Heart right ventricle (tissue), 16 donors: ENCODE measurements around the gene REEP2. TPM values are rescaled to one million over a fixed set of nuclear protein-coding genes. Genes with fewer than 3 reads are reported as not detected.
A peak's percentile ranks its signal among the peaks of the same experiment; 100 is the strongest.

Experiments
- ATAC-seq, 8 donors: fragments of 200-7000 bp; cut with Tn5 transposase; one replicate each; pipeline ENCODE4 v1.9.1; 2020; ENCODE audit warnings: mild to moderate bottlenecking in 8 of 8, moderate library complexity in 8 of 8, moderate number of reproducible peaks in 1 of 8
- DNase-seq, 2 donors: peaks; one replicate each; pipeline ENCODE4 v3.0.0-alpha.2; 2020
- H3K27ac ChIP-seq, 10 donors: fragments of 200-600 bp; sonication (generic) in 2 of 10; one replicate each; pipeline versions ENCODE4 v1.5.0 to v1.8.0; 2020 to 2022; ENCODE audit warnings: mild to moderate bottlenecking in 3 of 10
- H3K27me3 ChIP-seq, 7 donors: fragments of 200-600 bp; one replicate each; pipeline ENCODE4 v1.8.0; 2021 to 2022; ENCODE audit warnings: mild to moderate bottlenecking in 2 of 7
- H3K36me3 ChIP-seq, 9 donors: fragments of 200-600 bp; sonication (generic) in 1 of 9; one replicate each; pipeline versions ENCODE4 v1.5.0 to v1.8.0; 2020 to 2022; ENCODE audit warnings: mild to moderate bottlenecking in 2 of 9
- H3K4me1 ChIP-seq, 9 donors: fragments of 200-600 bp; sonication (generic) in 1 of 9; one replicate each; pipeline versions ENCODE4 v1.5.0 to v1.8.0; 2020 to 2022; ENCODE audit warnings: mild to moderate bottlenecking in 4 of 9
- H3K4me3 ChIP-seq, 10 donors: fragments of 200-600 bp; sonication (generic) in 2 of 10; one replicate each; pipeline versions ENCODE4 v1.5.0 to v1.8.0; 2020 to 2022; ENCODE audit warnings: mild to moderate bottlenecking in 7 of 10, moderate library complexity in 2 of 10
- H3K9me3 ChIP-seq, 11 donors: fragments of 200-600 bp in 10 of 11; sonication (generic) in 2 of 11; one replicate each; pipeline versions ENCODE4 v1.5.0 to v1.8.0; 2013 to 2022; ENCODE audit warnings: mild to moderate bottlenecking in 2 of 11, control low read depth in 1 of 11, moderate library complexity in 1 of 11
- whole genome bisulfite sequencing, 2 donors: extraction: QIAGEN DNeasy Blood & Tissue Kit; methylation state at CpG; one replicate each; pipeline ENCODE4 v1.1.7; 2013; ENCODE audit warnings: inconsistent platforms in 1 of 2; 5-methylcytosine and 5-hydroxymethylcytosine counted together
- intact Hi-C, 10 donors: fragments of 100-400 bp; cut with DNase I; formaldehyde crosslinking; loops; one replicate each; pipeline versions ENCODE4 v1.11.1 to v1.14.2; 2022
- polyA plus RNA-seq, 2 donors: library from polyadenylated mRNA; stranded (reverse); fragments of 200-250 nt; gene quantifications; one replicate each; pipeline ENCODE4 v1.2.3, GENCODE V29; 2013
- total RNA-seq, 10 donors: library from RNA; stranded (reverse); fragmentation: NEBNext Ultra II Directional in 3 of 10; extraction: Animal tissue kit (Norgen Biotek cat#: 25700) in 3 of 10; gene quantifications; one replicate each; pipeline versions ENCODE4 v1.2.1 to v1.2.4, GENCODE V29; 2021 to 2023
- TF ChIP-seq, protein P1 (sequence below), 9 donors: fragments of 200-600 bp; sonication (generic) in 2 of 9; IDR thresholded peaks; one replicate each; pipeline versions ENCODE4 v1.5.0 to v1.8.0; 2021 to 2022; ENCODE audit warnings: antibody characterized with exemption in 9 of 9, mild to moderate bottlenecking in 5 of 9, moderate library complexity in 1 of 9
- donor health status: Arrhythmogenic right ventricular cardiomyopathy.
- donor health status: ischemic (EF 13 %, LVEDD 7.1; RV severe dilation, severe dysfunction).
- donor health status: healthy with polysubstance abuse.
- donor health status: DM: no; HTN: yes; CAD: no.
- donor health status: DM: no; HTN: no; CAD: no.
- donor health status: ischemic (EF 25% LVEDD 6.9; RV normal size, moderate dysfunction).
- donor health status: ischemic (EF 25% LVEDD 5.7; RV mildly dilated, moderate dysfunction).
- donor health status: healthy.
- donor health status: DM: yes; HTN: yes; CAD: no.
- donor health status: Ischemic cardiomyopathy.
- donor health status: ischemic (EF 35%, LVEDD 5.7; RV mildly dilated, moderate dysfunction).
- donor health status: nonischemic (EF 11% LVEDD 7.7; RV severe dilation, severe dysfunction).
- donor health status: DM: yes; HTN: yes; CAD: no.
- donor health status: PGD.
- donor health status: ischemic (EF 29% LVEDD 5.4; RV normal size, mild dysfunction).
- donor health status: nonischemic (EF 23%, LVEDD 6.1; RV moderate dilation, normal function).

The REEP2 gene
- total and polyA plus RNA-seq, 12 donors = 2.0 to 17.3 (median 8.0) TPM

DNA sequence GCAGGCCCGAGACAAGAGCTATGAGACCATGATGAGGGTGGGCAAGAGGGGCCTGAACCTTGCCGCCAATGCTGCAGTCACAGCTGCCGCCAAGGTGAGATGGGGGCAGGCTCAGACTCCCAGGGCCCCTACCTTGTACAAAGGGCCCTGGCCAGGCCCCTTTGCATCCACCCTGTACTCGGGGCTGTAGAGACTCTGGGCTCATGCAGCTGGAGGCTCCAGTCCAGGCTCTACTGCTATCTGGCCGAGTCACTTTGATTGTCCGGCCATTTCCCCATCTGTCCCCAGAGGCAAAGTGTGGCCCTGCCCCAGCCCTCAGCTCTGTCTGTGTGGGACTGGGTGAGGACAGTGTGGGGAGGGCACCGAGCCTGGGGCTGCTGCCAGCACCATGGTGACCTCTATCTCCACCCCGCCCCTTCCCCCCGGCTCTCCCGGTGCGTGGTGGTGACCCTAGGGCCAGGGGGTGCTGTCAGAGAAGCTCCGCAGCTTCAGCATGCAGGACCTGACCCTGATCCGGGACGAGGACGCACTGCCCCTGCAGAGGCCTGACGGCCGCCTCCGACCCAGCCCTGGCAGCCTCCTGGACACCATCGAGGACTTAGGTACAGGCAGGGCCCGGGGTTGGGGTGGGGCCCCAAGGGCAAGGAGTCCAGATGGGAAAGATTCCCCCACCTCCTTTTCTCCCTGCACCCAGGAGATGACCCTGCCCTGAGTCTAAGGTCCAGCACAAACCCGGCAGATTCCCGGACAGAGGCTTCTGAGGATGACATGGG is 6.1 kb downstream of the REEP2 start:
- TF ChIP-seq, protein P1, sequence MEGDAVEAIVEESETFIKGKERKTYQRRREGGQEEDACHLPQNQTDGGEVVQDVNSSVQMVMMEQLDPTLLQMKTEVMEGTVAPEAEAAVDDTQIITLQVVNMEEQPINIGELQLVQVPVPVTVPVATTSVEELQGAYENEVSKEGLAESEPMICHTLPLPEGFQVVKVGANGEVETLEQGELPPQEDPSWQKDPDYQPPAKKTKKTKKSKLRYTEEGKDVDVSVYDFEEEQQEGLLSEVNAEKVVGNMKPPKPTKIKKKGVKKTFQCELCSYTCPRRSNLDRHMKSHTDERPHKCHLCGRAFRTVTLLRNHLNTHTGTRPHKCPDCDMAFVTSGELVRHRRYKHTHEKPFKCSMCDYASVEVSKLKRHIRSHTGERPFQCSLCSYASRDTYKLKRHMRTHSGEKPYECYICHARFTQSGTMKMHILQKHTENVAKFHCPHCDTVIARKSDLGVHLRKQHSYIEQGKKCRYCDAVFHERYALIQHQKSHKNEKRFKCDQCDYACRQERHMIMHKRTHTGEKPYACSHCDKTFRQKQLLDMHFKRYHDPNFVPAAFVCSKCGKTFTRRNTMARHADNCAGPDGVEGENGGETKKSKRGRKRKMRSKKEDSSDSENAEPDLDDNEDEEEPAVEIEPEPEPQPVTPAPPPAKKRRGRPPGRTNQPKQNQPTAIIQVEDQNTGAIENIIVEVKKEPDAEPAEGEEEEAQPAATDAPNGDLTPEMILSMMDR (IDR thresholded peaks at IDR 0.05) = no peak
- ATAC-seq (peak in 1 of 8 donors; percentile 14), DNase-seq (no peak)
- peaks cover 0 to 4% (median 0%) of the 10 kb centered on the region in 9 donors for H3K36me3 ChIP-seq
- no peaks in the 10 kb centered on the region for H3K27me3 ChIP-seq
- H3K4me1 ChIP-seq = peaks cover 0 to 8% (median 6%) of the 10 kb centered on the region in 9 donors
- intact Hi-C loops = no loop called here
- WGBS, 2 donors = 84 to 86% methylated on average over 22 of the region's 22 CpGs
- no peaks in the 10 kb centered on the region for H3K9me3 ChIP-seq
- no peak overlapping the region for H3K27ac ChIP-seq
- no peak overlapping the region for H3K4me3 ChIP-seq

DNA sequence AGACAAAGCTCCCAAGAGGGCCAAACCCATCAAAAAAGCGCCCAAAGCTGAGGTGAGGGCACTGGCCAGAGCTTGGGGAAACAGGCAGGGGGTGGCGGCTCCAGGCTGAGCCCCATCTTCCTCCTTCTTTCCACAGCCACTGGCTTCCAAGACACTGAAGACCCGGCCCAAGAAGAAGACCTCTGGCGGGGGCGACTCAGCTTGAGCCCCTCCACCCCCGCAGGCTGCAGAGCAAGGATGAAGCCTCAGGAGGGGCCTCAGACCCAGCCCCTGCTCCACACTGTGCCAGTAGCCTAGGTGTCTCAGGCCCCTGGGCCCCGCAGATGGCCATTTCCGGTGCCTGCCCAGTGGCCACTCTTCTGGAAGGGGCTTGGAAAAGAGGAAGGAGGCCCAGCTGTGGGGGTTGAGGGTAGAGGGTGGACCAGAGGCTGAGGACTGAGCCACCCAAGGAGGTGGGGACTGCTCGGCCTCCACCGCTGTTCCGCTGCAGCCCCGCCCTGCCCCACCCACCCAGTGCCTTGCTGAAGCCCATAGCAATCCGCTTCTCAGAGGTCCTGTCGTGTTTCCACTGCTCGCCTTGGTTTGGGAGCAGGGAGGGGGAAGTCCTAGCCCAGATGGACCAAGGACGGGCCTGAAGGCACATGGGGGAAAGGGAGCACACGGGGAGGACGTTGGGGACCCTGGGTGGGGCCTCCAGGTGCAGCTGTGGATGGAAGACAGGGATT is 6.9 kb downstream of the REEP2 start:
- intact Hi-C loops = no loop called here
- no peaks in the 10 kb centered on the region for H3K9me3 ChIP-seq
- DNase-seq (no peak), ATAC-seq (no peak)
- TF ChIP-seq, protein P1 (IDR thresholded peaks at IDR 0.05) = no peak
- no peak overlapping the region for H3K27ac ChIP-seq
- no peak overlapping the region for H3K4me3 ChIP-seq
- peaks cover 0 to 12% (median 9%) of the 10 kb centered on the region in 9 donors for H3K4me1 ChIP-seq
- WGBS, 2 donors = 85 to 88% methylated on average over 18 of the region's 18 CpGs
- H3K27me3 ChIP-seq = no peaks in the 10 kb centered on the region
- peaks cover 0 to 4% (median 0%) of the 10 kb centered on the region in 9 donors for H3K36me3 ChIP-seq

DNA sequence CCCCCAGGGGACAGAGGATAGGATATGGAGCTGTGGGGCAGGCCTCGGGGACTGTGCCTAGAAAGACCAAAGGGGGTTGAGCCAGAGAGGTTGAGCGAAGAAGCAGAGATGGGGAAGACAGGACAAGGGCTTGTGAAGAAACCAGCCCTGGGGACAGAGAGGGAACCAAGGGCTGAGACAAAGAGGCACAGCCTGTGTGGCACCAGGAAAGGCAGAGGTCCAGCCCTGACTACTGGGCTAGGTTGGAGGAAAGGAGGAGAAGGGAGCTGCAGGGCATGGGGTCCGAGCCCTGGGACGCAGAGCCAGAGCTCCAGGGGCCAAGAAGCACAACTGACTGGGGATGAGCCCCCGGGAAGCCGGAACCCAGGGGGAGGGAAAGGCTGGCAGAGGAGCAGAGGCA is 9.2 kb downstream of the REEP2 start:
- peaks cover 0 to 4% (median 0%) of the 10 kb centered on the region in 9 donors for H3K36me3 ChIP-seq
- no peak overlapping the region for H3K27ac ChIP-seq
- DNase-seq (no peak), ATAC-seq (no peak)
- peaks cover 0 to 12% (median 9%) of the 10 kb centered on the region in 9 donors for H3K4me1 ChIP-seq
- TF ChIP-seq, protein P1 (IDR thresholded peaks at IDR 0.05) = no peak
- intact Hi-C loops = no loop called here
- H3K27me3 ChIP-seq = no peaks in the 10 kb centered on the region
- H3K4me3 ChIP-seq = no peak overlapping the region
- no peaks in the 10 kb centered on the region for H3K9me3 ChIP-seq
- WGBS, 2 donors = 87 to 89% methylated on average over 6 of the region's 6 CpGs

DNA sequence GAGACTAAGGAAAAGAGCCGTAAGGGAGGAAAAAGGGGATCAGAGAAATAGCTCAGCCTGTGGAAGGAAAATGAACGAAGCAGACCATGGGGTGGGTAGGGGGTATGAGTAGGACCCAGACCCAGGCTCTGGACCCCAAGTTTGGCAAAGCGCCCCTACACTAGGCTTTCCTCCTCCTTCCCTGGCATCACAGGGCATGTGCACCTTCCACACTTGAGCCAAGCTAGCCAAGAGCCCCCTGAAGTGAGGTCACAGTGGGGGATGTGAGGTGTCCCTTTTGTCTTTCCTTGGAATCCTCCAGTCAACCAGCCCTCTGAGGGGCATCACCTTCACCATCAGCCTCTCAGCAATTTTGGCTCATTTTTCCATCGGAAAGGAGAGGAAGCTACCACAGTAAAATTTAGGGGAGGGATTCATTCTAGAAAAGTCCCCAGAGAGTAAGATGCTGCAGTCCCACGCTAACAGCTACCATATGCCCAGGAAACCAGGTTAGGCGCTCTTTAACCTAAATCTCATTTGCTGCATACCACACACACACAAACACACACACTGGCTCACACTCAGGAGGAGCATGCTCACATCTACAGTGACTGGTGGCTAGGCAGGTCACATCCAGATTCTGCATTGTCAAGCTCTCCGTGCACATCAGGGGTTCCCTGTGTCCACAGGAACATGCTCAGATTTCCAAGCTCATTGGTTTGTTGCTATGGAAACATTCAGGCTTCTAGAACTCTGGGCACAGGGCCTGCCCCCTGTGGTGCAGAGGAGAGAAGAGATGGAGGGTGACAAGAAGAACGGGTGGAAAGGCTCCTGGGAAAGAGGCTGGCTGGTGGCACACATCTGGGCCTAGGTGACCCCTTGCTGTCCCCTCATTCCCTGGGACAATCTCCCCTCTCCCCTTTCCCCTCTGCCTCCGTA is 9.9 kb downstream of the REEP2 start:
- Histone ChIP-seq H3K36me3 (peaks cover 0 to 4% (median 0%) of the 10 kb centered on the region in 9 donors), H3K9me3 (no peaks in the 10 kb centered on the region), H3K27me3 (no peaks in the 10 kb centered on the region), H3K4me3 (no peak overlapping the region), H3K27ac (no peak overlapping the region), H3K4me1 (peaks cover 0 to 12% (median 9%) of the 10 kb centered on the region in 9 donors)
- TF ChIP-seq, protein P1 (IDR thresholded peaks at IDR 0.05) = no peak
- intact Hi-C loops = no loop called here
- WGBS, 2 donors = 77 to 80% methylated on average over 9 of the region's 9 CpGs
- DNase-seq = no peak
- no peak for ATAC-seq
